GDM1 (cell line): ENCODE measurements around the gene AKIRIN2.
A peak's percentile ranks its signal among the peaks of the same experiment; 100 is the strongest.

ENCODE experiments used
- DNase-seq: peaks from one replicate; lab custom pipeline; 2025; lab: John Stamatoyannopoulos, UW

AKIRIN2 gene

DNA sequence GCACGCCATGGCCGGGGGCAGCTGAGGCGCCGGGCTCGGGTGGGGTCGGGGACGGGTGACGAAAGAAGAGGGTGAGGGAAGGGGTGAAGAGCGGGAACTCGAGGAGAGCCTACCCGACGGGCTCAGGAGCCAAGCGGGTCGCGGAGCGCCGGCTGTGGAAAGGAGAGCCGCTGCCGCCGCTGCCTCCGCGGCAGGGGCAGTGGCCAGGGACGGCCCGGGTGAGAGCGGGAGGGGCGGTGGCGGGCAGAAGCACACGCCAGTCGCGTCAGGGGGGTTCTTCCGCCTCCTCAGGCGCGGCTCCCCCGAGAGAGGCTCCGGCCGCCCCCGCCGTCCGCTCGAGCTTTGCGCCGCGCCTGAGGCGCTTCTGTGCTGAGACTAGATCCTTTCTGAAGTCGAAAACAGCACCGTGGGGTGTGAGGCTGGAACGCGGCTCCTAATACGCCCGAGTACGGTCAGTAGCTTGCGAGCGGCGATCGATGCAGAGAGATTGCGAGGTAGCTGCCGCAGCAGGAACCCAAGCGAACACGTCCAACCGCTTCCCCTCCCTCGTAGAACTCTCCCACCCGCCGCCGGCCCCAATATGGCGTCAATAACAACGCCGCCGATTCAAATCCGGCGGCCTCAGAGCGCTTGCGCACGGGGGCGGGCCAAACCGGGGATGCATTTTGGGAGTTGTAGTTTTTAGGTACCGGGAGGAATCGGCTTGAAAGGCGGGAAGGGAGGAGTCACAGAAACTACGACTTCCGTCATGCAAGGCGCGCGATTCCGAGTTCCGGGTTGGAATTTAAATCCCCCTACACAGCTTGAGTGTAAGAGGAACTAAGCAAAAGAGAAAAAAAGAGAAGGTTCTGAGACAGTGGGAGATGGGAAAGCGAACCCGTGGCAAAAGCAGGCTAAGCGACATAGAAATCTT lies at the start of gene AKIRIN2:
AKIRIN2 (minus strand) TSS at position 558 of the 913 bp plus-strand sequence; CDS start at position 9, 549 bp downstream.
- DNase-seq, result peak; percentile 97

DNA sequence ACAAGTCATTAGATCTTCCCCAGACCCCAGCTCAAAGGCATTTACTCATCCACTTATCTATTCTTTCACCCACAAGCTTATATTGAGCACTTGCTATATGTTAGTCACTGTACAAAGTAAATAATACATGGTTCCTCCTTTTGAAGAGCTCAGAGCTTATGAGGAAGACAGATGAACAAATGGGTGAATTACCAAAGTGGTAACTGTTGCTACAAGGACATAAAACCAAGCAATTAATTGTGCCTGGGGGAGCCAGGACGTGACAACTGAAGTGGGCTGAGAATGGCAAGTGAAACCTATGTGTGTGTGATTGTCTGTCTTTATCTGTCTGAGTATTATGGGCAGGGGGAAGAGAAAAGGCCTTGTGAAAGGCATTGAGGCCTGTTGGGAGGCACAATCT lies 45.6 kb upstream of the AKIRIN2 start:
- no peak for DNase-seq

DNA sequence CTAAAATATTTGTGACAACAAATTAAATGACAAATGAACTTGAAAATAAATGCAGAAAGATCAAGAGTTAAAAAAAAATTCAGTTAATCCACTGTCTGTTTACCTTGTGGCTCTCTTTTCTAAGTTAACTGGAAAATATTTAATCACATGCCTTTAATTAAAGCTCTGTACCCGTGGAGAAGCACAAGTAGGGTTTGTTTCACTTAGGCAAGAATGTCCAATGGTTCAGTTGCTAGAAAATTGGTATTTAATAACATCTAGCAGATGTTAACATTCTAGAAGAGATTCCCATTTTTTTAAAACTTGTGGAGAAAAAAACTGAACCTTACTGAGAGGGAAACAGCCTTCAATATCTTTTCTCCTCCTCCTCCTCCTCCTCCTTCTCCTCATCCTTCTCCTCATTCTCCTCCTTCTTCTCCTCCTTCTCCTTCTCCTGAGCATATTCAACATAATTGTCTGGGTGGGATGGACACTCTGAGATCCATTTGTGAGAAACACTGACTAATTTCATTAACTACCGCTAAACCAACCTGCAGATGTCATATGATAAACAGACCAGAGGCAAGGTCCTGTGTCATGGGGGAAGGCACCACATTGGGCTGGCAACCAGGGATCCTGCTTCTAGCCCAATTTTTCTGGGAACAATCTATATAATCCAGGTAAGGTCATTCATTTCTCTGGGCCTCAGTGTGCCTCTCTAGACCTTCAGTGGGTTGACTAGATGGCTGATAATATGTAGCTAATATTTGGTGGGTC lies 44.1 kb upstream of the AKIRIN2 start:
- DNase-seq, result no peak

DNA sequence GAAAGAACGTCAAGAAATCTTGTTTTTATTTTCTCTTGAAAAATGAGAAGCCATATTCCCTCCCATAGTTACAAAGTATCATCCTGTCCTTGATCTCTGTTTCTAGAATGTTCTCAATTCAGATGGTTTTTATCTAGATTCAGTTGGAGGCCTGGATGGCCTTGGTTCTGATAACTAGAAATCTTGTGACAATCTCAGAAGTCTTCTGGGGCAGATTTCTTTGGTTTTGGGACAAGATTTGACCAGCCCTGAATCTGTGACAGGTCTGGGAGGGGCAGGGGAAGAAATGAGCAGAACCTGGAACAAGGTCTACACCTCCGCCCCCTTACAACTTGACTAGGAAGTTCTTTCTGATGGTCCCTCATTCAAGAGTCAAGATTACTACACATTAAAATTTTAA lies 41.4 kb upstream of the AKIRIN2 start:
- DNase-seq, result no peak

DNA sequence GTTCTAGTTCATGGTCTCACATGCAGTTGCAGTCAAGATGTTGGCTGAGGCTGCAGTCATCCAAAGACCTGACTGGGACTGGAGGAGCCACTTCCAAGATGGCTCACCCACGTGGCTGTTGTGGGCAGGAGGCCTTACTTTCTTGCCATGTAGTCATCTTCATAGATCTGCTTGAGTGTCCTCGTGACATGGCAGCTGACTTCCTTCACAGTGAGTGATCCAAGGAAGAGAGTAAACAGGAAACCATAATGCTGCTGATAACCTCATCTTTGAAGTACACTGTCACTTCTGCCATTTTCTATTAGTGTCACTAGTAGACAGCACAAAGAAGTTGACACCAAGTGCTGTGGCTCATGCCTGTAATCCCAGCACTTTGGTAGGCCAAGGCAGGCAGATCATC lies 40.1 kb upstream of the AKIRIN2 start:
- no peak for DNase-seq

DNA sequence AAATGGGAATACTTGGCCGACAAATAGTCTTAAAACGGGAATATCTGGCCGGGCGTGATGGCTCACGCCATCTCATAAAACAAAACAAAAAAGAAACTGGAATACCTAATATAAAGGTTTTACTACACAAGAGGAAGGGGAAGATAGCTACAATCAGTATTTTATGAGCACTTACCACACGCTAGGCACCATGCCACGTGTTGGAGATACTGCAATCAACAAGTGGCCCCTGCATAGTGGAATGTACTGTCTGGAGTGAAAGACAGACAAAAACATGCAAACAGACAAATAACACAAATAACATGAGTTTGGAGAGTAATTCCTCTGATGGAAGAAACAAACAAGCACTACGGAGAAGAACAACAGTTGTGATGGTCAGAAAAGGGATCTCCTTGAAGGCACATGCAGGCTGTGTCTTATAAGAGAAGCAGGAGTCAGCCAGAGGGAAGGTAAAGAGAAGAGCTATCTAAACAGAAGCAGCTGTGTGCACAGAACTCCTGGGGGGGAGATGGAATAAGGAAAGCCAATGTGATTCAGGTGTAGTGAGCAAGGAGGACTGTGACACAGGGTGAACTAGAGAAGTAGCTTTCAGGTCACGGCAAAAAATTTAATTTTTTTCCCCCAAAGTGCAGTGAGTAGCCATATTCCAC lies 39.1 kb upstream of the AKIRIN2 start:
- no peak for DNase-seq

DNA sequence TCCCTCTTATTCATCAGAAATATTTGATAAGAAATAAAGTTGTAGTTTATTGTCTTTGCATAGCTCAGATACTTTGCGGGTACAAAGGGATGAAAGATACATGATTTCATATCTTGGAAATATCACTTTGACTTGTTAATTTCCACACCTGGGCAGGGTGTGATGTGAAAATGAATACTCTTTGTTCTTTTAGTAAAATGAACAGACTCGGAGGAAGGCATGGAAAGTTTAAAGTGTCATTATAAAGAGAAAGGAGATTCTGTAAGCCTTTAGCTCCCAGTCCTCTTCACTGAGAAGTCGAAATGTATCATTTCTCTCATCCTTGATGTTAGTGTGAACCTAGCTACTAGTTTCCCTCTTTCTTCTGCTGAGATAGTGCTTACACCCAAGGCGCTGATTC lies 36.7 kb upstream of the AKIRIN2 start:
- no peak for DNase-seq

DNA sequence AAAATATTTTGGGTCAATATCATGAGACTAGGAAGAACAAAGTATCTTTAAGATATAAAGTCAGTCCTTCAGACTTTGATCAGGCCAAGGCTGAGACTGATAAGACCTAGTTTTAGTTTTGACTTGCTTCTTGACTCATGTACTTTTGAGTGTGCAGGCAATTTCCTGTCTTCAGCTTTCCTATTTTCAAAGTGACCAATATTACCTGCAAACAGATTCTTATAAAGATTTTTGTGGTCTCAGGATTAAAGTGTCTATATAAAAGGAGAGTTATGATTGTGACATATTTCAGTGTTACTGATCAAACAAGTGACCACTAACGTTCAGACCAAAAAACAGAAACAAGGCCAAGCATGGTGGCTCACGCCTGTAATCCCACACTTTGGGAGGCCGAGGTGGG lies 36.0 kb upstream of the AKIRIN2 start:
- DNase-seq, result no peak

DNA sequence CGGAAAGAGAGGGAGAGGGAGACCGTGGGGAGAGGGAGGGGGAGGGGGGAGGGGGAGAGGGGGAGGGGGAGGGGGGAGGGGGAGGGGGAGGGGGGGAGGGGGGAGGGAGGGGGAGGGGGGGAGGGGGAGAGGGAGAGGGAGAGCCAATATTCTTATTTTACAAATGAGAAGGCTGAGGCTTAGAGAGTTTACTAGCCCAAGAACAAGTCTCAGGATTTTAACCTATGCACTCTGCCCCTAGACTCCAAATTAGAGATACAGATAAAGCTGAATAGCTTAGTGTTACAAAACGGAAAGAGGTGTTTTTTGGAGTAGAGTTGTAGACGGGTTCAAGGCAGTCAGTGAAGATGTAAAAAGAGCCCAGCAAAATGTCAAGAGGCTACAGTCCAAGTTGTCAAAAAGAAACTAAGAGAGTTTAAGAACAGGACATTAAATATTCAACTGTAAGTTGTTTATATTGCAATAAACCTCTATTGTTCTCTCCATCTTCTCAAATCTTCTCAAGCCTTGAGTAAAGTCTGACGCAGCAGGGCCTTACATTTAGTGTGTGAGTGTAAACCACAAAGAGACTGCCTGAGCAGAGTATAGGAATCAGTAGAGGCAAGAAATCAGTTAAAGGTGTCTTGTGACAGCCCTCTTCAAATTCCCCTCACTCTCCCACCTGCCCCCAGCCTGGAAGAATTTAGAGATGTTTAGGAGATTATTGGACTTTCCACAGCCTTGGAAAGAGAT lies 34.9 kb upstream of the AKIRIN2 start:
- DNase-seq, result no peak

DNA sequence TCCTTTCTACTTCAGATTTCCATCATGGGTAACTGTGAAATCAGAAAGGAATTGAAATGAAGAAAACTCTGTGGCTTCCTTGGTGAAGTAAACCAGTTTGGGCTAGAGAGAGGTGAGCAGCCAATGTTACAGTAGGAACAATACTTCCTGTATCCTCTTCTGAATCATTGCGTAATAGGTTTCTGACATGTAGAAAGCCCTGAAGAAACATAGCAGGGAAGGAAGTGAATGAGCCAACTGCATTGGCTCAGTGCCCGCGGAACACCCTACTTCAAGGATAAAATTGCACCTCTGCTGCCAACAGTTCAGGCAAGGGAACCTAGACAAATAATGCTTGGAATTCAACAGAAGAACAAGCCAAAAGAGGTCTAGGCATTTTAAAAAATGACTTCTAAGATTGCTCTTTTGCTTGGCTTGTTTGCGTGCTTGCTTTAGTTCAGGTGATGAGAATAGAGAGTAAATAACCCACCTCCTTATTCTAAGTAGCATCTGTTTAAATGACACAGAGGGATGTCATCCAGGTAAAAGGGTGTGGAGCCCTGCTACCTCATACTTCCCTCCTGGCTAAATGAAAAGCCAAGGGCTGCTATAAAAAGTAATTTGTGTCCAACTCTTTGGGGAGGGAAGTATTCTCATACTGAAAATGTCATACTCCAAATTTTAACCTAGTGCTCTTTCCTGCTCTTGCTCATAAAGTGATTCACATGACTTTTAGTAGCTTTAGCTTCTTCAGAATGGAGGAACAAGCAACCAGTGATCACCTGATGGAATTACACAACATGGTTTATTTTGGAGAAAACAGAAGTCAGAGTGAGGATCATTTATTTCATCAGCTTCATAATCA lies 30.0 kb upstream of the AKIRIN2 start:
- peak; percentile 72 for DNase-seq

DNA sequence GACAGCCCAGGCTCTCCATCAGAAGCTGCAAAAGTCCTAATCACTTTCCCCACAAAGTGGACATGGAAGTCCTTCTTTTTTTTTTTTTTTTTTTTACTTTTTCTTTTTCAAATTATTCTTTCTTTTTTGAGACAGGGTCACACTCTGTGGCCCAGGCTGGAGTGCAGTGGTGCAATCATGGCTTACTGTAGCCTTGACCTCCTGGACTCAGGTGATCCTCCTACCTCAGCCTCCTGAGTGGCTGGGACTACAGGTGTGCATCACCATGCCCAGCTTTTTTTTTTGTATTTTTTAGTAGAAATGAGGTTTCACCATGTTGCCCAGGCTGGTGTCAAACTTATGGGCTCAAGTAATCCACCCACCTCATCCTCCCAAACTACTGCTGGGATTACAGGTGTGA lies 29.0 kb upstream of the AKIRIN2 start:
- DNase-seq, result no peak

DNA sequence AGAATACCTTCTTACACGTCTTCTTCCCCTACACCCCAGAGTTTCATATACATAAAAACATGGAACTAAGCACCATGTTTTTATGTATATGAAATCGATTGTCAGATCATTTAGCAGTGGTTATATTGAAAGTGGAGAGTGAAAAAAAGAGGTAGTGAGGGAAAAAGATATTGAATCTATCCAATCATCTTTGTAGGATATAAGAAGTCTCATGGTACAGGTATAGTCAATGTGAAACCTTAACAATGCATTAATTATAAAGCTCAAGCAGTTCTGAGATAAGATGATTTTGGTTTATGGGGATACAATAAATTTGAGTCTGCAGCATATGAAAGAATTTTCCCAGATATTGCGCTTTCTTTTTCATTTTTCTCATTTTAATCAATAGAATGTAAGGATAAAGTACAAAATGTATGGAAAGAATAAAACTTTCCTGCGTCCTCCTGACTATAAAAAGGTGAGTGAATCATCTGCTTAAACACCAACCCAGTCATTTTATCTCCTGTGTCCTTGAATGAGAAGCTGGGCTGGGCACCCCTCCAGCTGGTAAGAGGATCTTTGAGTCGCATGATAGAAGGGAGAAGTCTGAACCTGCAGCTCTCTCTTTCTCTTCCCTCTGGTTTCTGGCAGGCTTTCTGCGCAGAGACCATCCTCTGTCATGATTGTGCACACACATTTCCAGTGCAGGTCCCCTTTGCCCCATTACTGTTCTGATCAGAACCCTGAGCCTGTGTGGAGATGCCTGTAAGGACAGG lies 28.1 kb upstream of the AKIRIN2 start:
- no peak for DNase-seq

DNA sequence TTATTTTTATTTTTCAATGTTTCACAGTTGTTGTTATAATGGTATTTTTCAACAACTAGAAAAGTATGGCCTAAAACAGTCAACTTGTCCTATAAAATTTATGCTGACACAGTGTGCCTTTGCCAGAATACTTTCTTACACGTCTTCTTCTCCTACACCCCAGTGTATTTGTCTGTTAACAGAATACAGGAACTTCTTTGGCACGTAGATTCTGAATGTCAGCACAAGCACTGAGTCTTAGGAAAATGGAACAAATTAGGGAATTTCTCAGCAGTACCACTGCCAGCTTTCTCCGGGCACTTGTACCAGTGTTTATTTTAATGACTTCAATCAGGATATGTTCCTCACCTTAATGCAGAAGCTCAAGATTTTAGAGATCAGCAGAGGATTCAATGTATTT lies 26.7 kb upstream of the AKIRIN2 start:
- no peak for DNase-seq

DNA sequence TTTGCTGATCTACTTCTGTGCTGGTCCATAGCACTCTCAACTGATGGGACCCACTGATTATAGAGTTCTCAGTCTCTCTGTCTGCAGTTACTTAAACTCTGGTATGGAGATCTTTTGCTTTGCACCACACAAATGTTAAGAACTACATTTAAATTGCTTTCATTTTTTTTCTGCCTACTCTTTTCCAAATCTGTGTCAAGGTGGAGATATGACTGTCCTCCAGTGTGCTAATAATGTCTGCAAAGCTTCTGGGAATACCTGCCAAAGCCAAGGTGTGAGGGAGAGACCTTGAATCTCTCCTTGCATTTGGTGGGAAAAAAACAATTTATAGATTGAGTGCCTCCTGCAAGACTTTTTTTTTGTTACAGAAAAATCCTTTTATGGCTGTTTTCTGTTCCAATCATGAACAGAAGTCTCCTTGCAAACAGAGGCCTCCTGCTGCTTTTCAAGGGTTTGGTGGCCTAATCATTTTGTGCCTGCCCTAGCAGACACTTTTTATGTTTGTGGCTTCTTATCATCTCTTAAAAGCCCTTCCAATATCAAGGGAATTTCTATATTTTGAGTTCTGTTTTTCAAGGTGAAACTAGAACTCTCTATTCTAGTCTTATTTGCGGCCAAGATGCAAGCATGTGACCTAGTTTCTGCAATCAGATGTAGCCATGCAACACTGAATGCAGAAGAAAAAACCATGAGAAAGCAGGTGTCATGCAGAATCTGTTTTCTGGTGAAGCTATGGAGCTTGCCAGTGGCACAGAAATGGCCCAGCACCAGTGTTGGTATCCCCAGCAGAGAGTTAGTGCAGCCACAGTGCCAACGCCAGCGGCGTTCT lies 23.2 kb upstream of the AKIRIN2 start:
- DNase-seq, result no peak

DNA sequence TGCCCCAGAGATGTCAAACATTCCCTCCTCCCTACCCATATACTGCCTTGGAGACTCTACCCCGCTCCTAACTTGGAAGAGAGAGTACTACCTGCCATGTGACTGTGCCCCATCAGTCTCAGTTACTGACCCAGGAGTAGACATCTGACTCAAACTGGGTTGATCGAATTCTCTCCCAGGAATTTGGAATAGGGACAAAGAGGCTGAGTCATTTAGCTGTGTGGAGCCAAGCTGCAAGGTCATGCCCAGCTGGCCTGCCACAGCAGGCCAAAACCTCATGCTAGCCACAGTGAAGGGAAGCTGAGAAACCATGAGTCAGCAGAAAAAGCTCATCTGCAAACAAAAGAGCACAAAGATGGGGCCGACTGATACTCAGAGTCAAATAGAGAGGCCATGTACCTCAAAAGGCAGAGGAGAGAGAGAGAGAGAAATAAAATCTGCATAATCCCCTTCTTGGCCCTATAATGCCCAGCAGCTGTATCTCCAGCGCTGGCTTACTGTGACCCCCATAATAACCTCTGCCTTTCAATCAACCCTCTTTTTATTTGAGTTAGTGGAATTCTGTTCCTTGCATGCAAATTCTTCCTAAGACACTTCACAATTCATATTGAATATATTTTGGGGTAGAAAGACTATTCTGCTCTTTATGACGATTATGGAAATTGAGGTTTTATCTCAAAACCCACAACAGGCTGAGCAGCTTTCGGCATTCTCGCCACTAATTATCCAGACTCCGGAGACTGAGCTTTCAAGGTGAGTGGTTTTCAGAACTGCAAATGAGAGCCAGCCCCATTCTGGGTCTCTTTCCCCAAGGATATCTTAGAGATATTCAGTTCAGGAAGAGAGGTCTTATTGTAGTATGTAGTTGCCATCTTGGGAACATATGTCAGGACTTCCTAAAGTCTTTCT lies 21.4 kb upstream of the AKIRIN2 start:
- DNase-seq, result peak; percentile 56

DNA sequence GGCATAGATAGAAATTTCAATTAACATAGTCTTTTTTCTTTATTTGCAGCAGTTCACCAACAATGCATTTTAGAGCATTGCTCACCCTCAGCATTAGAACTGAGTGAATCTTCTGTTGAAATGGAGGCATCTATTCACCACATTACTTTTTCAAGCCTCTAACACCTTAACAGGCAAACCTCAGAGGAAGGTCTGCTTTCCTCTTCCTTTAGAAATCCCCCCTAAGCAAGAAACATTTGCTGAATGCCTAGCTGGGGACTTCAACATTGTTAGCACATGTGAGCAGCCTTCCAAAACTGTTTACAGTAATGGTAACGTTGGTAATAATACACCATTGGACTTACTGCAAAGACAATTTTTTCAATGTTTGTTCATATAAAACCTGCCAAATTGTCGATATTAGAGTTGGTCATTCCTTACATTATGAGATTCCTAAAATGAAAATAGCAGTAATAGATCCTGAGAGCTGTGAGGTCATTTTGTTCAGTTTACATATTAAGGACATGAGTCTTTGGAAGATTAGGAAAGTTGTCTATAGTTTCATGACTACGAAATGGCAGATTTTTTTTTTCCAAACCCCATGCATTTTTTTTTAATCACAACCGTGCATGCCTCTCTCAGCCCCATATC lies 20.6 kb upstream of the AKIRIN2 start:
- no peak for DNase-seq

DNA sequence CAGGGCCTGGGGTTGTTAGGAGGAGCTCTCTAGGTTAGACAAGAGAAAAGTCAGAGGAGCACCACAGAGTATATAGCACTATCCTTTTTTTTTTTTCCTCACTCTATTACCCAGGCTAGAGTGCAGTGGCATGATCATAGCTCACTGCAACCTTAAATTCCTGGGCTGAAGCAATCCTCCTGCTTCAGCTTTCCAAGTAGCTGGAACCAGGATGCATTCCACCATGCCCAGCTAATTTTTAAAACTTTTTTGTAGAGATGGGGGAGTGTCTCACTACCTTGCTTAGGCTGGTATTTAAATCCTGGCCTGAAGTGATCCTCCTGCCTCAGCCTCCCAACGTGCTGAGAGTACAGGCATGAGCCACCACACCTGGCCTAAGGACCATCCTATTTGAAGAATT lies 19.3 kb upstream of the AKIRIN2 start:
- no peak for DNase-seq
